NCI-H1694 treated with DMSO at 0.1 percent for 48 hours (cell line): ENCODE data around the gene RNF150.
"Not testable (repeated sequence)": the region's sequence is repeated elsewhere in the genome, so short reads cannot be mapped to it uniquely, and the experiment has no call there.

Experiments used
- DNase-seq: peaks from one replicate; lab custom pipeline; 2025; lab: John Stamatoyannopoulos, UW

Gene RNF150

DNA sequence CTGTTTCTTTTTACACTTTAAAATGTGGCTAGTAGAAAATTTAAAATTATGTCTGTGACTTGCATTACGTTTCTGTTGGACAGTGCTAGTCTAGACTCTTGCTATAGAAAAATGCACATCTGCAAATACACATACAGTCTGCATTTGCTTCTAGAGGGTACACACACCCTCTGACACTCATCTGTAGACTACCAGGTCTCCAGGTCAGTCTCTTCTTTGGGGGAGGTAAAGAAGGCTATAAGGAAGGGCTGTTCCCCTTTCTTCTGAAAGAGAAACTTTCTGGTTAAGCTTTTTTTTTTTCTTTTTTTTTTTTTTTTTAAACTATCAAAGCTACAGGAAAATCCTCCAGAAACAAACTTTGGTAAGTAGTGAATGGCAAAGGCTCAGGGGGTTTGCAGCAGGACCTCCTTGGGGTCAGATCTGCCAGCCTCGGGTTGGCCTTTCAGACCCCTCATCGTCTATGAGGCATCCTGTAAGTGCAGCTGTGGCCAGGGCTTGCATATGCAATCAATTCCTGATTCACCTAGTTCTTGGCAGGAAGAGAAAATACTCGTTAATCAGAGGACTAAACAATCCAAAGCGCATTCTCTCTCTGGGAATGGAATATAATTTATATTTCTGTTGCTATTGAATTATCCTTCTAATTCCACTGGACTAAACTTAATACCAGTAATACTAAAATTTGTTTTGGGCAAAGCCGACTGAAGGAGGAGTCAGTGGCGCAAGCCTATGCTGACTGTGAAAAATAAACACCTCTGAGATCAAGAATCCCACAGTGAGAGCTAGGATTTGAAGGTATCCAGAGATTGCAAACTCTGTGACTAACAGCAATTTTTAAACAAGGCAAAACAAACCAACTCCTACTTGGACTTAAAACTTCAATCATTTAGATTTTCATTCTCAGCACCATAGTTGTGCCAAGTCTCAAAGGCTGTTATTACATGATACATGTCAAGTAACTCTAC lies 267.7 kb downstream of the RNF150 start:
- no peak for DNase-seq

DNA sequence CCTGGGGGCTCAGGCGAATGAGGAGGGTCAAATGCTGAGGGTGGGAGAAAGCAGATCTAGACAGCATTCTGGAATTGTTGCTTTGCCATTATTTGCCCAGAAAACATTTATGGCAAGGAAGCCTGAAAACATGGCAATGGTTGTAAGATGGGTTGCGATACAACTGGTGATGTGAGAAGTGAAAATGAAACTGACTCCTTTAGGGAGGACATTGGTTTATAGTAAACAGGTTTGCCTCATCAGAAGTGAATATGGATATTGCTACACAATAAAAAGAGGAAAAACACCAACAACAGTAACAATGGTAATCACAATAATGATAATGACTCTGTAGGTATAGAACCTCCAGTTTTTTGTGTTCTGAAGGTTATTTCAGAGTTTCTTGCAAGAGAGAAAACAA lies 270.1 kb downstream of the RNF150 start:
- DNase-seq = no peak

DNA sequence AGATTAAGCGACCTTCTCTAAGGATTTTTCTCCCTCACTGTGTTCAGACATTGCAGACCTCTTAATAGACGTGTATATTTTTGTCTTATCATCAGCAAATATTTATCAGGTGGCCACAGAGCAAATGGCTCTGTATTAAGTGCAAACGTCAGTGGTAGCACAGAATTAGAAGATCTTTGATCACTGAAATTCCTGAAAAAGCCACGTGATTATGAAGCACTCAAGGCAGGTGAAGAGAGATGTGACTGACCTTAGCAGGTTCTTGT lies 271.2 kb downstream of the RNF150 start:
- DNase-seq = no peak

DNA sequence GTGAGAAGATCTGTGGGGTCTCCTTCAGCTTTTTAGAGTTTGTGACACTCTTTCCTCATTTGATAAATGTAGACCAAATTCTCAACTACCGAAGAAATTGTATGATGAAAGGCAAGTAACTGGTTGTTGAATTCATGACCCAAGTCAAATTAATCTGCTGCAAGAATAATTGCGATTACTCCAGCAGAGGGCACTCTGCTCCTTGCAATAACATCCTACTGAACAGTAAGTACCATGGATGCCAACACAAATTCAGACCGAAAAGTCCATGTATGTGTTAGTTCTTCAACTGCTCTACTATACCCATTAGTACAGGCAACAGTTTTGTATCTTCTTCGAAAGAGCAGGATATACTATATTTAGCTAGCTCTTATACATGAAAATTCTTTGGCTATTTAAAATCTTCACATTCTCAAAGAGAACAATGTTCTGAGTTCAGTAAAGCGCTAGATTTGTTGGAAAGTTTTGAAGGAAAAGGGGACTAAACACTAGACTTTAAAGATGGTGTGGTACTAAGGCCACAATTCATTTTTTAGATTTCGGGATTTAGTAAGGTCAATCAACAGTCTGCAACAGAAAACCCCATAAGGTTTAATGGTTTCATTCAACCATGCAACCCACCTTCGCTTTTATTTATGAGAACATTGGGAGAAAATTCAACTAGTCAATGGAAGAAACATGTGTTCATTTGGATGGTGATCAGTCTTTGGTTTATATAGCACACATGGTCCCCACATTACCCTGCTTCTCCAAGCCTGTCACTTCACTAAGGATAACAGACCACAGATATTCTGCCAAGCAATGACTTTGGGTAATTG lies 271.7 kb downstream of the RNF150 start:
- DNase-seq = peak; percentile 79

DNA sequence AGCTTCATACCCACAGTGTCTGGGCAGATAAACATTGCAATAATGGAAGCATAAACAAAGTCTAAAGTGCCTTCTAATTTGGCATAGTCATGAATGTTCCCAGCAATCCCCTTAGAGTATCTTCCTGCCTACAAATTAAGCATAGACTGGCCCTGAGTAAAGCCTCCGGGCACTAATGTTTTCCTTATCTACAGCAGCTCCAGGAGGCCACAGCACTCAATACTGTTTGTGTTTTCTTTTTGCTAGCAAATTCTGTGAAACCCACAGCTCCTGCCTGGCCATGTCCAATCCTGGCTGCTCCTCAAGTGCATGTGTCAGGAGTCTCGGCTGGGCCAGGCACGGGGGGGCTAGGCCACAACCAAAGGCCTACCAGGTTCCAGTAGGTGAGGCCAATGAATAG lies 274.4 kb downstream of the RNF150 start:
- no peak for DNase-seq

DNA sequence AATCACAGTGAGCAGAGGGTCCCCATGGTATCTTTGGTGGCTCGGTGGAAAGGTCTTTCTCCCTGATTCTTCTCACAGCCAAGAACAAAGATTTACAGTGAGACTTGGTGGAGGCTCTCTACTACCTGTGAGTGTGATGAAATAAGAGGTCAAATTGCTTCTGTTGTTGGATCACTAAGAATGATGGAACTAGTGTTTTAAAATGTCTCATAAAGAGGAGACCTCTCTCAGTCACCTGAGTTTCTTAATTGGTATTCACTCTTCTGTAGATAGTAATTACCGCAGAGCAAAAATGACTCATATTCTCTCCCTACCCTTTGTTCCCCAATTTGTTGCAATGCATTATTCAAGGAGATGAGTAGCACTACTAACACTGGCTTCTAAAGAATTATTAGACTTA lies 276.2 kb downstream of the RNF150 start:
- no peak for DNase-seq

DNA sequence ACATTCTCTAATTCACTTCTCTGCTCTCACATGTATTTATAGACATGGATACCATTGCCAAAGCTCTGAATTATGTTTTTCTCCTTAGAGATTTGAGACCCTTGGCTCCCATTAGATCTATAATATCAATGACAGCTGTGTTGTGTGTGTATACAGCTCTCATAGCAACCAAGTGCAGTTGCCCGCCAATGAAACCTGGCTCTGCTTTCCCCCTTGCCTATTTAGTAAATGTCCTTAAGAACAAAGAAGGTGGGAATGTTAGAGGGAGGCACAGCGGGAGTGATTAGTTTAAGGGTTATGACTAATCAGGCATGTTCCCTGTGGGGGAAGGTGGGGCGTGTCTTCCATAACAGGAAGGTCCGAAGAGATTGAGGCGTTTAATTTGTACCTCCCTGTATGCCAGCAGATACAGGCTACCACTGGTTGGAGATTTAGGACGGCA lies 276.6 kb downstream of the RNF150 start:
- peak; percentile 31 for DNase-seq

DNA sequence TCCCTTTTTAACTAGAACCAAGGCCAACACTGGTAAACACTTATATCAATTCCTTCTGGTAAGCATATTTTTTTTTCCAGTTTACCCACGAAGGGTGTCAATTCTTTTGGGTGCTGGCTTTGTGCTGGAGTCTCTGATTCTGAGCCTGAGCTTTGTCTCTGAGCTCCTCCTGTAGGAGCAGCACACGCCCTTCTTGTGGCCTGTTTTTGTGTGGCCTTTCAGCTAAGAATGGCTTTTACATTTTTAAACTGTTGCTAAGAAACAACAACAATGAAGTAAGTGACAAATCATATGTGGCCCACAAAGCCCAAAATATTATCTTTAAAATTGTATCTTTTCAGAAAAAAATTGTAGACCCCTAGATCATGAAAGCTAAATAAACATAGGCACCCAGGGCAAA lies 279.1 kb downstream of the RNF150 start:
- DNase-seq = no peak

DNA sequence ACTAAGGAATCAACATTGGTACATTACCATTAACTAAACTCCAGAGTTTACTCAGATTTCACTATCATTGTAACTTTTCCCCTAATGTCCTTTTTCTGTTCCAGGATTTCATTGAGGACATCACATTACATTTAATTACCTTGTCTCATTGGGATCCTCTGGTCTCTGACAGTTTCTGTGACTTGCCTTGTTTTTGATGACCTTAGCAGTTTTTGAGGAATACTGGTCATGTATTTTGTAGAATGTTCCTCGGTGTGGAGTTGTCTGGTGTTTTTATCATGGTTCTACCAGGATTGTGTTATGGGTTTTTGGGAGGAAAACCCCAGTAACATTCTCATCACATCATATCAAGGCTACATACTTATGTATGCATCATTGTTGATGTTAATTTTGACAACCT lies 281.5 kb downstream of the RNF150 start:
- DNase-seq = no peak

DNA sequence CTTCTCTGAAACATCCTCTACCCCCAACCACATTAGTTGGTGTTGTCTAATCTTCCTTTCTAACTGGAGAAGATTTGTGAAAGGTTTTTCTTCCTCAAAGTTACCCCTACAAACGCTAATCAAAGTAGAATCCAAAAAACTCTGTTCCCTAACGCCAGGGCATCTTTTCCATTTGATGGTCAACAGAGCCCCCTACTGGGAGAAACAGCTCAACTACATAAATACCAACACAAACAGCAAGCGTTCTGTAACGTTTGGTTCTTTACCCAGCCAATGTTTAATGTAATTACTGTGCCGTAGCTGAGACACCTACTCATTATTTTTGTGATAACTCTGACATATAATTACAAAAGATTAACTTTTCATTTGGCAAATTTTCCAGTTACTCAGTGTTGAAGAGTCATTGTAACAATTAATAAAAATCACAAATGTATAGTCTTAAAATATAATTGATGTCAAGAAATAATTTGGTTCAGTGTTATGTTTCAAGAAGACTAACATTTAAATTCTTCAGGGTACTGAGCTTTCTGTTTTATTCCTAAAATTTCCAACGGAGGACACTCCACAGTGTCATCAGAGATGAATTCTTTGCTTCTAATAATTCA lies 282.1 kb downstream of the RNF150 start:
- DNase-seq = peak; percentile 65

DNA sequence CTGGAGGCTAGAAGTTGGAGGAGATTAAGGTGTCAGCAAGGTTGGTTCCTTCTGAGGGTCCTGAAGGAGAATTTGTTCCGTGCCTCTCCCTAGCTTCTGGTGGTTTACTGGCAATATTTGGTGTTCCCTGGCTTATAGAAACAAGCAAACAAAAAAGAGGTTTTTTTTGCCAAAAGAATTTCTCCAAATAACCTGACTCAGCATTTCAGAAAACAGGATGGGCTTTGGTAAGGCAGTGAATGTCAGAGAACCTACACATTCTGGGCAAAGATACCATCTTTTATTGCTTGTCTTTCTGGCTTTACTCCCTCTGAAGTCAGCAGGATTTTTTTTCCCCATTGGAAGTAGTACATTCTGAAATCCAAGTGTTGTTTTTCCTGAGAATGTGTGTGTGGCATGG lies 283.7 kb downstream of the RNF150 start:
- DNase-seq = no peak

DNA sequence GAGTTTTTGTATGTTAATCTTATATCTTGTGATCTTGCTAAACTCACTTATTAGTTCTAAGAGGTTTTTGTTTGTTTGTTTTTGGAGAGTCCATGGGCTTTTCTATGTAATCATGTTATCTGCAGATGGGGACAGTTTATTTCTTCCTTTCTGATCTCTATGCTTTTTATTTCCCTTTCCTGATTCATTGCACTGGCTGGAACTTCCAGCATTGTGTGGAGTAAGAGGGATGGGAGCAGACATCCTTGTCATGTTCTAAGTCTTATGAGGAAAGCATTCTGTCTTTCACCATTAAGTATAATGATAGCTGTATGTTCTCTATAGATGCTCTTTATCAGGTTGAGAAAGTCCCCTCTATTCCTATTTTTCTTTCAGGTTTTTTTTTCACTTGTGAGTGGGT lies 286.5 kb downstream of the RNF150 start:
- no peak for DNase-seq

DNA sequence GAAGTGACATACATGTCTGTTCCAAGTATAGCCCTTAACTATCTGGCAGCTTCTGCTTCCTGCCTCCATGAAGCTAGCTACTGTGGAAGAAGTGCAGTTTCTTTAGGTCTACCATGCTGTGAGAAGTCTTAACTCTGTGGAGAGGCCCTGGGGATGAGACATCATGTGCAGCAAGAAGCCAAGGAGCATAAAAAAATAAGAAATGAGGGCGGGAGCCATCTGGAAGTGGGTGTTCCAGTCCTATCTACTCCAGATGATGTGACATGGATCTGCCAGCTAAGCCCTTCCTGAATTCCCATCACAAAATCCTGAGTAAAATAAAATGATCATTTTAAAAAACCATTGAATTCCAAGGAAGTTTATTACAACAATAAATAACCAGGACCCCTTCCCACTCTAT lies 289.2 kb downstream of the RNF150 start:
- no peak for DNase-seq

DNA sequence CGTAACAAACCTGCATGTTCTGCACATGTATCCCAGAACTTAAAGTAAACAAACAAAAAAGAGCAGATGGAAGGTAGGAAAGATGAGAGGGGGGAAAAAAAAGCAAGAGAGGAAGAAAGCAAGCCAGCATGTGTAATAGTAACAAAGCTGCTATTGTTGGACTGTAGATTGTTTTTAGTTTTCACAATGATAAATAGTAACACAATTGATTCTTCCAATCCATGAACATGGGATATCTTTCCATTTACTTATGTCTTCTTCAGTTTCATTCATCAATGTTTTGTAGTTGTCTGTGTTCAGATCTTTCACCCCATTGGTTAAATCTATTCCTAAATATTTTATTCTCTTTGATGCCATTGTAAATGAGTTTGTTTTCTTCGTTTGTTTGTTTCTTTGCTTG lies 292.1 kb downstream of the RNF150 start:
- DNase-seq = no peak

DNA sequence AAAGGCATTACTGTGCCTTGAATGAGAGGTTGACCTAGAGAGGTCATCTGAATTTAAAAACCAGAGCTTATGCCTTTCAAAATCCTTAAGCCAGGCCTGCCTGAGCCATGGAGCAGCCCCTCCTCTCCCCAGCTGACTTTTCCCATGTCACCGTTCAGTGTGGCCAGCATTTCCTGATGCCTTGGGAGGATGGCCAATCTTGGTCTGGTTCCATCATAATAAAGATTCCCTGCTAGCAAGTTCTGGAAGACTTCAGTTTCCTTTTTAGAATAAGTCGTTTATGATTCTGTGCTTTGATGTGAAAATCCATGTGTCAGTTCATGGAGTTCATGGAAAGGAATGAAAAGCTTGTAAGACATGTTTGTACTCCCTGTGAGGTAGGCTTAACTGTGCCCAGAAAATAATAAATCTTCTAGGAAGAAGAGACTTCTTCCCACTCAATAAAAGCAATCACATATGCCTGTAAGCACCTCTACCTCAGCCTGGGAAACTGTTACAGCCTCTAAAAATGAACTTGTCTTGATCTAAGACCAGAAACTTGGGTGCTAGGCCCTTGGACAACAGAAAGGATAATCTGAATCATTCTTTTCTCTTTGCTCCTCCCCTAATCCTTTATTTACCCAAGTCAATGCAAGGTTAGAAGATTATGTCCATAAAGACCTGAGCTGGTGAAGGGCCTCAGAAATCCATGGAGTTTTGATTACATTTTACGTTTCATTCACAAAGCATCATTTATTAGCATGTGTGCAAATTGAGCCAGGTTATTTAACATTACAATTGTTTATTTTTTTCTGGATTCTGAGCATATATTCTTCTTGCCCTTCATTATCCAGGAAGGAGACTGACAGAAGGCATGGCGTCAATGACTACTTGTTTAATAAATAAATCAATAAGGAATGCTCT lies 293.1 kb downstream of the RNF150 start:
- DNase-seq = no peak

DNA sequence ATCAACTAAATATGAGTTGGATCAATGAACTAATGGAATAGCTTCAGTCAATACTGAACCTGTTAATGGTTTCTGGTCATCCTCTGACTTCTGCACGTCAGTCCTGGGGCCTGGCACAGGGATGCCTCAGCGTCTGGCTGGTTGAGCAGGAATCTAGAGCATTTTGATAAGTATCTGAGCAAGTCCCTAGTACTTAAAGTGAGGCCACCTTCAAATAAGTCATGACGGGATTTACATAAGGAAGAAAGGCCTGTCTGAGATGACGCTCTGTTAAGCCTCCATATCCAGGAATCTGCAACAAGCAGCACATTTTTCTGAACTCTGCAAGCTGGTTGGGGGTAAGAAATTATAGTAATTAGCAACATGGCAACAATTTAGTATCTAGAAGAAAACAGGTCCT lies 293.9 kb downstream of the RNF150 start:
- DNase-seq = no peak

DNA sequence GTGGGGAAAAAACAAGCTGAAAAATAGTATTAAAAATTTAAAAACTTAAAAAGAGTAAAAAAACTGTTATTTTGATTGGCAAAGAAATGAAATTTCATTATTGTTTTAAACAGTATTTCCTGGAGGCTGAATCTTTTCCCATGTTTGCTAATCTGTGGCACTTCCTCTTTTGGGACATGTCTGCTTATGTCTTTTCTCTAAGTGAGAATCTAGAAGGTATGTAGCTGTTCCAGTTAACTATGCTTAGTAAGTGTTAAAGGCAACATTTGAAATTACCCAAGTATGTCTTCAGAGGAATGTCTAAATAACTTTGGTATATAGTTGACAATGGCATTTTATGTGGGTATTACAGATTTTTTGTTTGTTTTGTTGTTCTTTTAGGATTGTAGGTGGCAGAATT lies 295.5 kb downstream of the RNF150 start:
- DNase-seq = no peak

DNA sequence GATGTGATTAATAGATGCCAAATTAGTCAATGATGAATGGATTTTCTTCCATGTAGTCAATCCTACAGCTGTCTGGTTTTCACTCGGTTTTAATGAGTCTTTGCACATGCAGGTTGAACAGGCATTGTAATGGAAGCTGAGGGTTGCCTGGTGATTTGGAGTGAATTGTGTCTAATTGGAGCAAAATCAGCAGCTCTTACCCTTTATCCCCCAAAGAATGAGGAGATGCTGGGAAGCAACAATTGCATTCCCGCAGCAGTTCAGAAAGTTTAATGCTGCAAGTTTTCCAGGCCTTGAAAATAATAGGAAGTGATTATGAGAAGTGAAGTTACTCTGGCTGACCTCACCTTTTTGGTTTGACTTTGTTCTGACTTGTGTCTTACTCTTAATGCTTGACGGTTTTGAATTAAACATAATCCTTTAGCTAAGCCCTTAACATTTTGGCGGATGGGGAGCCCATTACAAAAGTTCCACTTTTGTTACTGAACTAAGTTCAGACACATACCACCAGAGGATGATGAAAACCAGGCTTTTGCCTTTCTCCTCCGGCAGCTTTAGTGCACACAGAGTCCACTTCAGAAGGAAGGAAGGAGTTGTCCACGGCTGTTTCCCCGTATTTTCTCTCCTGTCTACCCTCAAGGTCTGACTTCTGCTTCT lies 298.3 kb downstream of the RNF150 start:
- no peak for DNase-seq

DNA sequence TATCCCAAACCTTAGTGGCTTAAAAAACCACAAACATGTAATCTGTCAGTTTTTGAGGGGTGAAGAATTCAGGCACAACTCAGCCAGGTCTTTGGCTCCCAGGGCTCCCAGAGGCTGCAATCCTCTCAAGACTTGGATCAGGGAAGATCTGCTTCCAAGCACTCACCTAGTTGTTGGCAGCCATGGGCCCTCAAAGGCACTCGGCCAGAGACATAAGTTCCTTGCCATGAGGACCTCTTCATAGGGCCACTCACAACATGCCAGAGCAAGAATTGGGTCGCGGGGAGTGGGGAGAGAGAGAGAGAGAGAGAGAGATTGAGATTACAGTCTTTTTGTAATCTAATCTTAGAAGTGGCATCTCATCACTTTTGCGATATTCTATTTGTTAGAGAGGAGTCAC lies 300.0 kb downstream of the RNF150 start:
- no peak for DNase-seq

DNA sequence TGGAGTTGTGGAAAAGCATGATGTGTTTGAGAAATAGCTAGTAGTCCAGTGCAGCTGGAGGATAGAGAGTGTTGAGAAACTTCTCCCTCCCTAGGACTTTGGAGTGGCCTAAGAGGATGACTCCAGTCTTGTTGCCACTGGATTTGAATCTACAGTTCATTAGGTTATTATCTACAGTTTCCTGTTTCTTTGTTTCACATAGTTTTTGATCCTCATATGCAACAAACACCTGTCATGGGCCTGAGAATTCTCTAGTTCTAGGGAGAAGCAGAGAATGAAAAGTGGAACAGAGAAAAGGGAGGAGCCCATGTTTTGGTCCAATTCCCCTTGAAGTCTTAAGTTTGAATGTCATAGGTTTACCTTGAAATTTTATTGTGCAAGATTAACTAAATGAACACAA lies 303.4 kb downstream of the RNF150 start:
- DNase-seq = no peak

DNA sequence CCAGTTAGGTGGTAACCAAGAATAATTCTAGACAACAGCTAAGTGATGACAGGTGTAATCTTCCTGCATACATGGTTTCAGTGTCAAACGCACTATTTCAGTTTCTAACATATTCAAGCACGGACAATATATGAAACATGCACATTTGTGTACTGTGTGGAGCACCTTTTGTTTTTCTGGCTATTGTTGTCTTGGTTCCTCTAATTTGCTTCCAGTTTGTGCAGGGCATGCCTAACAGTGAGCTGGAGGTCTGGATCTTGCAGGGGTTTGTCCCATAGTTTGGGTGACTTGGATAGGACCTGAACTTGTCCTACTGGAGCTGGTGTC lies 306.6 kb downstream of the RNF150 start:
- no peak for DNase-seq

DNA sequence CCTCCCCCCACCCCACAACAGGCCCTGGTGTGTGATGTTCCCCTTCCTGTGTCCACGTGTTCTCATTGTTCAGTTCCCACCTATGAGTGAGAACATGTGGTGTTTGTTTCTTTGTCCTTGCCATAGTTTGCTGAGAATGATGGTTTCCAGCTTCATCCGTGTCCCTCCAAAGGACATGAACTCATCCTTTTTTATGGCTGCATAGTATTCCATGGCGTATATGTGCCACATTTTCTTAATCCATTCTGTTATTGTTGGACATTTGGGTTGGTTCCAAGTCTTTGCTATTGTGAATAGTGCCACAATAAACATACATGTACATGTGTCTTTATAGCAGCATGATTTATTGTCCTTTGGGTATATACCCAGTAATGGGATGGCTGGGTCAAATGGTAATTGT lies 312.7 kb downstream of the RNF150 start:
- not testable (repeated sequence) for DNase-seq
